ENCODE data around the gene MUC2. TPM values are rescaled to one million over a fixed set of nuclear protein-coding genes. Genes with fewer than 3 reads are reported as not detected.

The MUC2 gene
- 100 to 1,000 TPM; 269 to 910 (median 671) TPM for total RNA-seq

GRCh38 chr11:1074244-1075221 lies at the start of gene MUC2:
Gene MUC2 (plus strand): TSS chr11:1074874.
- WGBS, 2 donors (ENCODE audit: low coverage in 1 of 2) = 65 to 82% methylated on average over 9 to 18 of the region's 32 CpGs

GRCh38 chr11:1025410-1026162 lies 49.1 kb upstream of the MUC2 start:
- in situ Hi-C loops (cut with MboI; ENCODE audit: low pct_ligation_motif_present in 1 of 4, low pct_unique_long_range_greater_than_20kb in 1 of 4, low sequenced_read_pairs in 3 of 4) = loop anchor here in 3 of 4 donors (25.0 kb wide), 2 partner anchors 113 to 163 kb away; partner anchors contain the start of gene CHID1 (in 1 of the 3)
- intact Hi-C loops (cut with DNase I; ENCODE audit: low total_unique reads) = no loop called here

More at GRCh38 chr11:1074244-1075221, at the start of gene MUC2:
- intact Hi-C loops (cut with DNase I; ENCODE audit: low total_unique reads) = no loop called here
- H3K9me3 ChIP-seq = no peaks in the 10 kb centered on the region
- H3K4me3 ChIP-seq = peak within 1 kb of the TSS in 3 of 4 donors; percentile 20 to 32 (median 29)
- H3K4me1 ChIP-seq = peaks cover 11 to 21% (median 17%) of the 10 kb centered on the region in 4 donors
- peaks cover 8% of the 10 kb centered on the region for H3K27me3 ChIP-seq
- no peaks in the 10 kb centered on the region for H3K36me3 ChIP-seq
- H3K27ac ChIP-seq = peak within 1 kb of the TSS; percentile 0 to 67 (median 60)
- peak; percentile 68 for TF ChIP-seq POLR2A (IDR thresholded peaks at IDR 0.05)
- no peak for TF ChIP-seq CTCF (IDR thresholded peaks at IDR 0.05)
- peak in 1 of 3 donors; percentile 66 for TF ChIP-seq POLR2AphosphoS5 (IDR thresholded peaks at IDR 0.05)
- no peak for TF ChIP-seq EP300 (IDR thresholded peaks at IDR 0.05; ENCODE audit: low read depth)
- in situ Hi-C loops (cut with MboI; ENCODE audit: low pct_ligation_motif_present in 1 of 4, low pct_unique_long_range_greater_than_20kb in 1 of 4, low sequenced_read_pairs in 3 of 4) = no loop called here
- peak; percentile 50 for DNase-seq

GRCh38 chr11:1026163-1026450 lies 48.6 kb upstream of the MUC2 start:
- Histone ChIP-seq H3K9me3 (no peaks in the 10 kb centered on the region), H3K27me3 (peaks cover 4% of the 10 kb centered on the region), H3K4me1 (no peaks in the 10 kb centered on the region), H3K36me3 (no peaks in the 10 kb centered on the region), H3K27ac (no peak overlapping the region), H3K4me3 (no peak overlapping the region)
- TF ChIP-seq POLR2A (IDR thresholded peaks at IDR 0.05) = no peak
- no peak for TF ChIP-seq EP300 (IDR thresholded peaks at IDR 0.05; ENCODE audit: low read depth)
- no peak for TF ChIP-seq CTCF (IDR thresholded peaks at IDR 0.05)
- TF ChIP-seq POLR2AphosphoS5 (IDR thresholded peaks at IDR 0.05) = no peak
- in situ Hi-C loops (cut with MboI; ENCODE audit: low pct_ligation_motif_present in 1 of 4, low pct_unique_long_range_greater_than_20kb in 1 of 4, low sequenced_read_pairs in 3 of 4) (loop anchor here in 3 of 4 donors (25.0 kb wide), 2 partner anchors 114 to 164 kb away; partner anchors contain the start of gene CHID1 (in 1 of the 3)), intact Hi-C loops (cut with DNase I; ENCODE audit: low total_unique reads) (no loop called here)
- no peak for DNase-seq
- WGBS, 2 donors (ENCODE audit: low coverage in 1 of 2) = 41% methylated on average over 7 of the region's 14 CpGs; no CpG with 5 or more reads in 1 of the 2 donors

More at GRCh38 chr11:1025410-1026162, 49.1 kb upstream of the MUC2 start:
- Histone ChIP-seq H3K36me3 (no peaks in the 10 kb centered on the region), H3K27me3 (peaks cover 2% of the 10 kb centered on the region), H3K4me1 (no peaks in the 10 kb centered on the region), H3K4me3 (no peak overlapping the region), H3K9me3 (no peaks in the 10 kb centered on the region), H3K27ac (no peak overlapping the region)
- TF ChIP-seq POLR2A (IDR thresholded peaks at IDR 0.05) (no peak), CTCF (IDR thresholded peaks at IDR 0.05) (no peak), EP300 (IDR thresholded peaks at IDR 0.05; ENCODE audit: low read depth) (no peak), POLR2AphosphoS5 (IDR thresholded peaks at IDR 0.05) (no peak)
- WGBS, 2 donors (ENCODE audit: low coverage in 1 of 2) = 37% methylated on average over 8 of the region's 35 CpGs; no CpG with 5 or more reads in 1 of the 2 donors
- no peak for DNase-seq
